HCT116 (cell line): ENCODE measurements around the gene TGFBI. TPM values are rescaled to one million over a fixed set of nuclear protein-coding genes. Genes with fewer than 3 reads are reported as not detected.

Experiments
- ATAC-seq: fragments of 200-7000 bp; cut with Tn5 transposase; 2 replicates; pipeline ENCODE4 v1.9.1; 2020; ENCODE audit warnings: mild to moderate bottlenecking, moderate library complexity
- BruUV-seq: library from RNA; stranded (reverse); fragments of 400-500 nt; replicated peaks from 2 replicates; lab custom pipeline; 2021; lab: Mats Ljungman, UMichigan
- CTCF ChIA-PET: fragments of 300-600 bp; sonication (Branson Sonifier 250); formaldehyde crosslinking; loops from one replicate; lab custom pipeline; 2021; ENCODE audit warnings: antibody characterized with exemption; lab: Charles Lee
- POLR2A ChIA-PET: fragments of 300-600, 350-600 bp; sonication (Branson Sonifier 250); formaldehyde crosslinking; loops from one replicate; lab custom pipeline; 2021; ENCODE audit warnings: antibody characterized with exemption; lab: Charles Lee
- RAD21 ChIA-PET, 2 experiments: fragments of 300-600 bp; sonication (Branson Sonifier 250); formaldehyde crosslinking; loops; one replicate each; lab custom pipeline; 2023; ENCODE audit warnings: low total read pairs in 2 of 2; ENCODE audit not compliant: uncharacterized antibody in 2 of 2, unreplicated experiment in 2 of 2, low non-redundant PET in 1 of 2; lab: Charles Lee
- DNase-seq: peaks from one replicate; pipeline ENCODE4 v3.0.0-alpha.2; 2010; ENCODE audit warnings: low read depth, low spot score
- H2AFZ ChIP-seq: fragments of 200-600 bp; shearing (Covaris generic), sonication (generic); 2 replicates; pipeline ENCODE4 v1.6.1; 2017; ENCODE audit warnings: low read depth, mixed run types, mixed read lengths, antibody characterized with exemption, low read length; ENCODE audit not compliant: poor library complexity, severe bottlenecking
- H3K27ac ChIP-seq: 2 replicates; pipeline ENCODE4 v1.5.1; 2012; ENCODE audit warnings: low read depth, low read length
- H3K27me3 ChIP-seq: fragments of 200-600 bp; sonication (generic); 2 replicates; pipeline ENCODE4 v1.6.1; 2016; ENCODE audit warnings: mixed run types, low read length, mixed read lengths; ENCODE audit not compliant: insufficient read depth
- H3K36me3 ChIP-seq, 2 experiments: fragments of 200-500 bp in 1 of 2; fragments of 200-600 bp in 1 of 2; sonication (Bioruptor generic) in 1 of 2; sonication (generic) in 1 of 2; 2 replicates each; pipeline versions ENCODE4 v1.5.1 to v1.6.1; 2014 to 2016; ENCODE audit warnings: low read length in 2 of 2, inconsistent platforms in 1 of 2, mixed read lengths in 1 of 2, mixed run types in 1 of 2; ENCODE audit not compliant: insufficient read depth in 2 of 2, control insufficient read depth in 1 of 2
- H3K4me1 ChIP-seq, 2 experiments: fragments of 200-600 bp in 1 of 2; sonication (generic) in 1 of 2; 2 replicates each; pipeline versions ENCODE4 v1.5.1 to v1.6.1; 2012 to 2017; ENCODE audit warnings: low read length in 2 of 2, inconsistent platforms in 1 of 2, mild to moderate bottlenecking in 1 of 2, mixed read lengths in 1 of 2, mixed run types in 1 of 2, moderate library complexity in 1 of 2; ENCODE audit not compliant: insufficient read depth in 2 of 2, control insufficient read depth in 1 of 2
- H3K4me2 ChIP-seq: fragments of 200-600 bp; sonication (generic); 2 replicates; pipeline ENCODE4 v1.6.1; 2017; ENCODE audit warnings: mixed run types, low read length, mixed read lengths
- H3K4me3 ChIP-seq, 2 experiments: fragments of 200-600 bp in 1 of 2; sonication (generic) in 1 of 2; replicated peaks in 1 of 2; 2 replicates each; pipeline ENCODE4 v1.5.1; 2011 to 2016; ENCODE audit warnings: low read length in 2 of 2, control low read depth in 1 of 2, low read depth in 1 of 2, mild to moderate bottlenecking in 1 of 2, mixed read lengths in 1 of 2, mixed run types in 1 of 2
- H3K79me2 ChIP-seq: fragments of 200-600 bp; sonication (generic); 2 replicates; pipeline ENCODE4 v1.6.1; 2017; ENCODE audit warnings: mild to moderate bottlenecking, mixed run types, low read length, moderate library complexity, mixed read lengths; ENCODE audit not compliant: insufficient read depth
- H3K9ac ChIP-seq: fragments of 200-600 bp; sonication (generic); 2 replicates; pipeline ENCODE4 v1.6.1; 2016; ENCODE audit warnings: low read length, mixed read lengths
- H3K9me2 ChIP-seq: fragments of 200-600 bp; sonication (generic), shearing (Covaris generic); 2 replicates; pipeline ENCODE4 v1.6.1; 2017; ENCODE audit warnings: mixed run types, mild to moderate bottlenecking, moderate library complexity; ENCODE audit not compliant: insufficient read depth
- H3K9me3 ChIP-seq, 2 experiments: fragments of 200-500 bp in 1 of 2; fragments of 200-600 bp in 1 of 2; sonication (Bioruptor generic) in 1 of 2; sonication (generic) in 1 of 2; 2 replicates each; pipeline ENCODE4 v1.6.1; 2014 to 2017; ENCODE audit warnings: low read length in 2 of 2, mixed read lengths in 2 of 2, inconsistent platforms in 1 of 2, low read depth in 1 of 2, mild to moderate bottlenecking in 1 of 2, mixed run types in 1 of 2, moderate library complexity in 1 of 2; ENCODE audit not compliant: control insufficient read depth in 1 of 2, insufficient read depth in 1 of 2
- H4K20me1 ChIP-seq: fragments of 200-600 bp; sonication (generic), shearing (Covaris generic); 2 replicates; pipeline ENCODE4 v1.6.1; 2017; ENCODE audit warnings: mixed run types, mild to moderate bottlenecking, moderate library complexity; ENCODE audit not compliant: insufficient read depth
- ATF3 ChIP-seq: IDR thresholded peaks from 2 replicates; pipeline ENCODE4 v1.6.1; 2012
- CBX3 ChIP-seq: IDR thresholded peaks from 2 replicates; pipeline ENCODE4 v1.6.1; 2012; ENCODE audit warnings: low read depth
- CEBPB ChIP-seq: IDR thresholded peaks from 2 replicates; pipeline ENCODE4 v1.6.1; 2012; ENCODE audit warnings: low read depth
- CTCF ChIP-seq, 3 experiments: fragments of 200-600 bp in 1 of 3; sonication (generic) in 1 of 3; IDR thresholded peaks in 2 of 3; conservative IDR thresholded peaks in 1 of 3; 2 replicates each; pipeline ENCODE4 v1.5.1; 2012 to 2017; ENCODE audit warnings: low read depth in 2 of 3, low read length in 2 of 3, antibody characterized with exemption in 1 of 3, borderline replicate concordance in 1 of 3, control low read depth in 1 of 3, mild to moderate bottlenecking in 1 of 3, mixed read lengths in 1 of 3, mixed run types in 1 of 3, moderate library complexity in 1 of 3; ENCODE audit not compliant: insufficient read depth in 1 of 3
- ELF1 ChIP-seq: IDR thresholded peaks from 2 replicates; pipeline ENCODE4 v1.6.1; 2012; ENCODE audit warnings: low read depth, borderline replicate concordance
- JUND ChIP-seq: IDR thresholded peaks from 2 replicates; pipeline ENCODE4 v1.6.1; 2012
- POLR2A ChIP-seq: IDR thresholded peaks from 2 replicates; pipeline ENCODE4 v1.7.0; 2011; ENCODE audit warnings: borderline replicate concordance; ENCODE audit not compliant: insufficient read depth, insufficient read length; ENCODE audit errors: extremely low read depth
- RAD21 ChIP-seq: IDR thresholded peaks from 2 replicates; pipeline ENCODE4 v1.6.1; 2012; ENCODE audit warnings: low read depth, mild to moderate bottlenecking
- SIN3A ChIP-seq: IDR thresholded peaks from 2 replicates; pipeline ENCODE4 v1.6.1; 2012; ENCODE audit warnings: low read depth
- SP1 ChIP-seq: IDR thresholded peaks from 2 replicates; pipeline ENCODE4 v1.6.1; 2012; ENCODE audit warnings: low read depth
- TCF7L2 ChIP-seq: IDR thresholded peaks from 2 replicates; pipeline ENCODE4 v1.7.0; 2011; ENCODE audit warnings: borderline replicate concordance, inconsistent platforms; ENCODE audit not compliant: insufficient read depth, insufficient read length; ENCODE audit errors: extremely low read depth
- ZBTB33 ChIP-seq: IDR thresholded peaks from 2 replicates; pipeline ENCODE4 v1.6.1; 2011; ENCODE audit warnings: mild to moderate bottlenecking, low read length, moderate library complexity; ENCODE audit not compliant: insufficient replicate concordance; ENCODE audit errors: extremely low read depth
- intact Hi-C: fragments of 100-400 bp; cut with micrococcal nuclease; formaldehyde crosslinking; loops from 2 replicates; pipeline ENCODE4 v1.10.0; 2022
- total RNA-seq: library from RNA; stranded (reverse); gene quantifications from one replicate; pipeline ENCODE4 v1.2.1, GENCODE V29; 2021; ENCODE audit not compliant: unreplicated experiment

TGFBI gene
- total RNA-seq, 1 experiment from 2014 or later = 0.64 TPM

- TF ChIP-seq ZBTB33 (no peak), JUND (no peak)
These were observed 5.1 kb downstream of the TGFBI start (continued) for GRCh38 chr5:136033848-136034247.

GRCh38 chr5:136034492-136034891, 5.7 kb downstream of the TGFBI start:
- Histone ChIP-seq H3K9me3 (no peaks in the 10 kb centered on the region), H3K4me3 (no peak overlapping the region), H3K36me3 (no peaks in the 10 kb centered on the region), H3K27ac (no peak overlapping the region), H3K4me2 (no peak overlapping the region), H3K27me3 (peaks cover 24% of the 10 kb centered on the region; the same call in 1 of the 2 replicates), H2AFZ (no peak overlapping the region), H3K4me1 (0 out of 4 replicates have a peak, but pooled peaks cover 0 to 2% of the 10 kb centered on the region in 2 experiments), H3K9me2 (no peaks in the 10 kb centered on the region), H3K79me2 (no peaks in the 10 kb centered on the region), H4K20me1 (no peaks in the 10 kb centered on the region), H3K9ac (no peak overlapping the region)
- ATAC-seq (no peak), DNase-seq (no peak)
- no peak for TF ChIP-seq CEBPB
- TF ChIP-seq SP1 = no peak
- no peak for TF ChIP-seq POLR2A
- no peak for TF ChIP-seq RAD21
- no peak for TF ChIP-seq ELF1
- no peak for TF ChIP-seq ZBTB33
- TF ChIP-seq CBX3 = no peak
- TF ChIP-seq ATF3 = no peak
- TF ChIP-seq SIN3A = no peak
- no peak for TF ChIP-seq TCF7L2
- TF ChIP-seq CTCF (IDR thresholded peaks at IDR 0.05 in 2 of 3, conservative IDR thresholded peaks at IDR 0.05 in 1 of 3; ENCODE audit: borderline replicate concordance in 1 of 3, insufficient read depth in 1 of 3, low read depth in 2 of 3, low read length in 2 of 3) = no peak
- CTCF ChIA-PET = interaction anchor here (1.5 kb wide), 1 partner anchor 23 kb away, joined by 5 read pairs; no protein-coding TSS in a partner anchor
- POLR2A ChIA-PET = no interaction called here
- RAD21 ChIA-PET = no interaction called here
- intact Hi-C loops = no loop called here
- no TSS peak for BruUV-seq
